Measurements from ENCODE around the gene GSTT4.
"Not testable (repeated sequence)": the region's sequence is repeated elsewhere in the genome, so short reads cannot be mapped to it uniquely, and the experiment has no call there.

DNA sequence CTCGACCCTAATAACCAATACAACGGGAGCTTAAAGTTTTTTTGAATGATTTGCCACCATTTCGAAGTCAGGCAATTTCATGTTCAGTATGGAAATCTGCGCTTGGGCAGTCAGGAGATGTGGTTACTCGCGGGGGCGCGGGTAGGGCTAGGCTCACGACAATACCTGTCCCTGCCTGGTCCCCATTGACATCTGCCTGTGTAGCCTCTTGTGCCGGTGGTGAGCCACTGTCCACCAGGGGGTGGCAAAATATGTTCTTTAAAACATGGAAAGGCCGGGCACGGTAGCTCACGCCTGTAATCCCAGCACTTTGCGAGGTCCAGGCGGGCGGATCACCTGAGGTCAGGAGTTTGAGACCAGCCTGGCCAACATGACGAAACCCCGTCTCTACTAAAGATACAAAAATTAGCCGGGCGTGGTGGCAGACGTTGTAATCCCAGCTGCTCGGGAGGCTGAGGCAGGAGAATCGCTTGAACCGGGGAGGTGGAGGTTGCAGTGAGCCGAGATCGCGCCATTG, 30.4 kb downstream of the GSTT4 start:
- TF ChIP-seq CTCF, POLR2A (IDR thresholded peaks at IDR 0.05): not testable (repeated sequence)
